BJ (cell line): Measurements from ENCODE around the gene RPL27. TPM values are rescaled to one million over a fixed set of nuclear protein-coding genes. Genes with fewer than 3 reads are reported as not detected.

Experiments
- CTCF ChIA-PET: fragments of 350-600 bp; formaldehyde crosslinking; extraction: SDS; loops from one replicate; lab custom pipeline; 2021; ENCODE audit warnings: antibody characterized with exemption, inconsistent platforms; lab: Yijun Ruan, JAX
- POLR2A ChIA-PET: fragments of 300-600 bp; sonication (Branson Sonifier 250); formaldehyde crosslinking; extraction: SDS; loops from one replicate; lab custom pipeline; 2021; ENCODE audit warnings: antibody characterized with exemption; lab: Charles Lee
- DNase-seq: peaks from one replicate; pipeline ENCODE4 v3.0.0-alpha.2; 2011; ENCODE audit warnings: low read depth
- H3K27me3 ChIP-seq: 2 replicates; pipeline ENCODE4 v1.6.0; 2011; ENCODE audit warnings: low read length; ENCODE audit not compliant: control insufficient read depth, insufficient read depth
- H3K36me3 ChIP-seq: 2 replicates; pipeline ENCODE4 v1.5.1; 2011; ENCODE audit warnings: low read length; ENCODE audit not compliant: control insufficient read depth, insufficient read depth
- H3K4me3 ChIP-seq: 2 replicates; pipeline ENCODE4 v1.5.1; 2011; ENCODE audit warnings: low read depth, mild to moderate bottlenecking, control low read depth, low read length
- polyA minus RNA-seq: library from RNA; depleted of rRNA, polyadenylated mRNA; stranded (reverse); fragments of >200 nt; gene quantifications from 2 replicates; pipeline ENCODE4 v1.2.3, GENCODE V29; 2011; rRNA and poly(A)+ RNA removed
- polyA plus RNA-seq: library from polyadenylated mRNA; depleted of rRNA; stranded (reverse); fragments of >200 nt; gene quantifications from 2 replicates; pipeline ENCODE4 v1.2.3, GENCODE V29; 2011; rRNA removed
- TF ChIP-seq, protein P1 (sequence below): IDR thresholded peaks from 2 replicates; pipeline ENCODE4 v1.5.1; 2011; ENCODE audit warnings: low read depth, mild to moderate bottlenecking, control low read depth, inconsistent platforms, low read length, moderate library complexity; ENCODE audit not compliant: insufficient read depth

The RPL27 gene
- polyA plus RNA-seq (3,309 and 5,343 TPM in 2 replicates), polyA minus RNA-seq (960 and 2,119 TPM in 2 replicates)

- ChIA-PET CTCF (interaction anchor here (0.5 to 2.2 kb wide), 21 partner anchors 8 to 676 kb away, joined by 3 to 16 read pairs (median 3); partner anchors contain the start of genes AOC2, IFI35 and PSME3), POLR2A (interaction anchor here (0.5 to 1.1 kb wide), 7 partner anchors 8 to 363 kb away, joined by 3 to 14 read pairs (median 3); partner anchors contain the start of genes AOC3, IFI35, PTGES3L and RUNDC1)
- peak; percentile 100 for DNase-seq
- TF ChIP-seq, protein P1, sequence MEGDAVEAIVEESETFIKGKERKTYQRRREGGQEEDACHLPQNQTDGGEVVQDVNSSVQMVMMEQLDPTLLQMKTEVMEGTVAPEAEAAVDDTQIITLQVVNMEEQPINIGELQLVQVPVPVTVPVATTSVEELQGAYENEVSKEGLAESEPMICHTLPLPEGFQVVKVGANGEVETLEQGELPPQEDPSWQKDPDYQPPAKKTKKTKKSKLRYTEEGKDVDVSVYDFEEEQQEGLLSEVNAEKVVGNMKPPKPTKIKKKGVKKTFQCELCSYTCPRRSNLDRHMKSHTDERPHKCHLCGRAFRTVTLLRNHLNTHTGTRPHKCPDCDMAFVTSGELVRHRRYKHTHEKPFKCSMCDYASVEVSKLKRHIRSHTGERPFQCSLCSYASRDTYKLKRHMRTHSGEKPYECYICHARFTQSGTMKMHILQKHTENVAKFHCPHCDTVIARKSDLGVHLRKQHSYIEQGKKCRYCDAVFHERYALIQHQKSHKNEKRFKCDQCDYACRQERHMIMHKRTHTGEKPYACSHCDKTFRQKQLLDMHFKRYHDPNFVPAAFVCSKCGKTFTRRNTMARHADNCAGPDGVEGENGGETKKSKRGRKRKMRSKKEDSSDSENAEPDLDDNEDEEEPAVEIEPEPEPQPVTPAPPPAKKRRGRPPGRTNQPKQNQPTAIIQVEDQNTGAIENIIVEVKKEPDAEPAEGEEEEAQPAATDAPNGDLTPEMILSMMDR = peak; percentile 81
- Histone ChIP-seq H3K36me3 (peaks cover 6% of the 10 kb centered on the region), H3K4me3 (peak within 1 kb of the TSS; percentile 91), H3K27me3 (no peaks in the 10 kb centered on the region)
These were observed at the start of gene RPL27 for GRCh38 chr17:42997984-42998938. RPL27 (plus strand) TSS chr17:42998419; CDS start chr17:42998751, 332 bp downstream.

- Histone ChIP-seq H3K4me3 (no peak overlapping the region), H3K27me3 (no peaks in the 10 kb centered on the region), H3K36me3 (peaks cover 13% of the 10 kb centered on the region)
- ChIA-PET CTCF (interaction anchor here (1.1 kb wide), 1 partner anchor 107 kb away, joined by 3 read pairs; no protein-coding TSS in a partner anchor), POLR2A (no interaction called here)
- DNase-seq = no peak
- TF ChIP-seq, protein P1 = no peak
These were observed 48.0 kb upstream of the RPL27 start for GRCh38 chr17:42950044-42950783.

GRCh38 chr17:42953669-42954068, 44.5 kb upstream of the RPL27 start:
- no peak for DNase-seq
- CTCF ChIA-PET = interaction anchor here (1.4 kb wide), 1 partner anchor 13 kb away, joined by 3 read pairs; no protein-coding TSS in a partner anchor
- TF ChIP-seq, protein P1 = no peak
- Histone ChIP-seq H3K36me3 (peaks cover 19% of the 10 kb centered on the region), H3K4me3 (no peak overlapping the region), H3K27me3 (no peaks in the 10 kb centered on the region)
- POLR2A ChIA-PET = no interaction called here

DNA sequence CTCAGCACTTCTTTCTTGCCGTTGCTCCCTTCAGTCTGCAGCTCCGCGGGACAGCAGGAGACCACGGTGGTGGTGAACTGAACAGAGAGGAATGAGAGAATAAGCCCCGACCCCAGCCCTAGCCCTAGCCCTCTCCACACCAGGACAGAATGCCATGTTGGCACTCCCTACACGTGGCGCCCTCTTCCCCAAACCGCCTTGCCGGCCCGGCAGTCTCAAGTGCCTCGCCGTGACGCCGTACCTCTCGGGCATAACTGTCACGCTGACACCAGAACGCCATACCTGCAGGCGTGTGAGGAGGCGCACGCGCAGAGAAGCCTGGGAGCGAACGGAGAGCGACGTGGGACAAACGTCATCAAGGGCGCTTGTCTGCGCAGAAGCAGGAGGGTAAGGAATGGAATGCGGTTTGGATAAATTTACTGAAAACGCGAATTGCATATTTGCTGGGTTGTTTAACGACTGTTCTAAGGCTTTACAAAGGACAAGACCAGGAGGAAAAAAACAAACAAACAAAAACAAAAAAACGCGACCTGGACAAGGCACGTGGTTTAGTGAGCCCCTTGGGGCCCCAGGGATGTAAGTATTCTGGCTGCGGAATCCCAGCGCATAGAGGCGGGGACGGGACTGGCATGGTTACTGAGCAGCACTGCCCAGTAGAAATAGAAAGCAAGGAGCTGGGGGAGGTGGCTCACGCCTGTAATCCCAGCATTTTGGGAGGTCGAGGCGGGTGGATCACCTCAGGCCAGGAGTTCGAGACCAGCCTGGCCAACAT, 33.9 kb upstream of the RPL27 start, which contains the start of gene AARSD1:
AARSD1 (minus strand) TSS at position 294 of the 772 bp plus-strand sequence; CDS start at position 280, 14 bp downstream.
- Histone ChIP-seq H3K4me3 (peak within 1 kb of the TSS; percentile 73), H3K27me3 (no peaks in the 10 kb centered on the region), H3K36me3 (peaks cover 7% of the 10 kb centered on the region)
- POLR2A ChIA-PET = no interaction called here
- DNase-seq = peak; percentile 73
- TF ChIP-seq, protein P1 = no peak
- CTCF ChIA-PET = interaction anchor here (0.7 to 1.8 kb wide), 4 partner anchors 33 to 430 kb away, joined by 3 to 5 read pairs (median 3); partner anchors contain the start of gene RPL27
